ENCODE results near the gene FASTK. TPM values are rescaled to one million over a fixed set of nuclear protein-coding genes. Genes with fewer than 3 reads are reported as not detected.

Gene FASTK, protein sequence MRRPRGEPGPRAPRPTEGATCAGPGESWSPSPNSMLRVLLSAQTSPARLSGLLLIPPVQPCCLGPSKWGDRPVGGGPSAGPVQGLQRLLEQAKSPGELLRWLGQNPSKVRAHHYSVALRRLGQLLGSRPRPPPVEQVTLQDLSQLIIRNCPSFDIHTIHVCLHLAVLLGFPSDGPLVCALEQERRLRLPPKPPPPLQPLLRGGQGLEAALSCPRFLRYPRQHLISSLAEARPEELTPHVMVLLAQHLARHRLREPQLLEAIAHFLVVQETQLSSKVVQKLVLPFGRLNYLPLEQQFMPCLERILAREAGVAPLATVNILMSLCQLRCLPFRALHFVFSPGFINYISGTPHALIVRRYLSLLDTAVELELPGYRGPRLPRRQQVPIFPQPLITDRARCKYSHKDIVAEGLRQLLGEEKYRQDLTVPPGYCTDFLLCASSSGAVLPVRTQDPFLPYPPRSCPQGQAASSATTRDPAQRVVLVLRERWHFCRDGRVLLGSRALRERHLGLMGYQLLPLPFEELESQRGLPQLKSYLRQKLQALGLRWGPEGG
- 93.0 and 94.2 TPM in 2 replicates for total RNA-seq (2014; rRNA removed; shearing (Covaris generic))

DNA sequence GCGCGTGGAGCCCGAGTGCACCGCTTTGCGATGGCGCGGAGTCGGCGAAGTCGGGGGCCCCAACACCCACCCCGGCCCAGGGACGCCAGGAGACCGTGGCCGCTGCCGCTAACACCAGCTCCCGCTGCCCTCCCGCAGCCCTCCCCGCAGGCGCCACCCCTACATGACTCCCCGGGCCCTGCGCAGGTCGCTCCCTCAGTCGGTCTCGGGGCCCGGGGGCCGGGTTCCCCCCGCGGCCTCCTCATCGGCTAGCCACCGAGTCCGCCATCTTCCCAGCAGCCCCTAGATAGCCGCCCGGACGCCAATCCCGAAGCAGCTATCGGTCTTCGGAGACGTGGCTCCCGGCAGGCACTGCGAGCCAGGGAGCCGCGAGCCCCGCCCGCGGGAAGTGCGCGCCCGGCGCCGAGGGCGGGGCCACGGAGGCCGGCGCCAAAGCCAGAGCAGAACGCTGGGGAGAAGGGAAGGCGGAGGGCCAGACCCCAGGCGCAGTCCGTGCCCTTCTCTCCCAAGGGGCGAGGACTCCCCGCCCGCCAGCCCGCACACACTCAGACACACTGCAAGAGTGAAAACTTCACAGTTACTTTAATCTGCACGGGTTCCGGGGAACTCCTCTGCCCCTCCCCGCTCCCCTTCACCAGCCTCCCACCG is at the start of gene FASTK:
TSS of gene FASTK (minus strand) at position 288 of the 648 bp plus-strand sequence. CDS start at position 245, 43 bp downstream.

DNA sequence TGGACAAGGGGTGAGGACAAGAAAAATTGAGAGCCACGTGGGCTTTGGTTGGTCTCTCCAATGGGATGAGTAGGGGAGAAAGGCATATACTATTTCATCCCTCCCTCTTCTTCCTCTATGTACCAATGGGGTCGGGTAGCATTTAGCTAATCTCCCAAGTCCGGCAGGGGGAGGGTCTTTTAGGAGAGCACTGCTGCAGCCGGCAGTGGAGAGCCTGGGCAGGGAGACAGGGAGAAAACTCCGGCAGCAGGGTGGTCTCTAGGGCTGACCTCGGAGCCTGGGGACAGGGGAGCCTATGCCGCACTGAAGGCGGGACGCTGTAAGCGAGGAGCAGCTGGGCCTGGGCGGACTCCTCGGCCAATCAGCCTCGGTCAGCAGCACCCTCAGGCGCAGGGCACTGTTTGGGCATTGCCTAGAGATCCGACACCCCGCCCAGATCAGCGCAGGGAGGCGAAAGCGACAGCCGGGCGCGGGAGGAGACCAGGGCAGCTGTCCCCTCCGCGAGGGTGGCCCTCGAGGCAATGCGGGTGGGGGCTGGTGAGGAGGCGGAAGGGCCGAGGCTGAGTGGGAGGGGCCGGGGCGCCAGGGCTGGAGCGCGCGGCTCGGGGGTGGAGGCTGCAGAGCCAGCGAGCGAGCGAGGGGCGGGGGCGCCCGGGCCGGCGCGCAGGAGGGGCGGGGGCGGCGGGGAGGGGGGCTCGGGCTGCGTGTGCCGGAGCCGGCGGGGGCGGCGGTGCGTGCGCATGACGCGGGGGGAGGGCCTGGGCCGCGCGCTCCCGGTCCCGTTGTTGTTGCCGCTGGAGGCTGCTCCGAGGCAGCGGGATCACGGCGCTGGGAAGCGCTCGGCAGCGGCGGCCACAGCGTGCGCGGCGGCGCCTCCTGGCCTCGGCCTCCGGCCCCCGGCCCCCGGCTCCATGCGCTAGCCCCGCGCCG is 5.3 kb upstream of the FASTK start, which contains the start of gene AGAP3:
TSS of gene AGAP3 (plus strand) at position 785 of the 930 bp plus-strand sequence. CDS start 267 bp downstream, outside the sequence.

DNA sequence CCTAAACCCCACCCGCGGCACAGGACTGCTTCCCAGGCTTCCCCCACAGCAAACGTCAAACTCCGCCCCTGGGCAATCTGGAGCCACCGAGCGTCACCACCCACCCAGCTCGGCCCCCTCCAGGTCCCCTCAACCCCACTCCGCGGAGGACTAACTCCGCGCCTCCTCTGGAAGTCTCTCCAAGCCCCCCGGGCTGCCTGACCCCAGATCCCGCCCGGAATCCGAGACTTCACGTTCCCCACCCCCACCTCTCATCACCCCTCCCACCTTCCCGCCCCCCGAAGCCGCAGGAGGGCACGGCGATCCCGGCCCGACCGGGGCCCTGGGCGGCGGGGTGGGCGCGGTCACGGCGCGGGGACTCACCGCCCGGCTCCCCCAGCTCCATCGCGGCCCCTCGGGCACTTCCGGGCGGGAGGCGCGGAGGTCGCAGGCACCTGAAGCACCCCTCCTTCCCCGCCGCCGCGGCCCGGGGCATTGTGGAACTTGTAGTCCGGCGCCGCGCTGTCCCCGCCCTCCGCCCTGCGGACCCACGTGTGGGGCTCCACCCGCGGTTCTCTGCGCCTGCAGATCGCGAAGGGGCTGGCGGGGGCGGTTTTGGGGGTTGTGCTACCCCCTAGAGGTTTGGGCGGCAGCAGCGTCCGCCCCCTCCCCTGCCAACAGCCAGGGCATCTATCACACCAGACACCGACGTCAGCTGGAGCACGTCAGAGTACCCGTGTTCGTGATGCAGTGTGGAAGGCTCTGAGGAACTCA is 2.6 kb upstream of the FASTK start, which contains the start of gene TMUB1:
TSS of gene TMUB1 (minus strand) at position 423 of the 753 bp plus-strand sequence. CDS start 930 bp downstream, outside the sequence.

DNA sequence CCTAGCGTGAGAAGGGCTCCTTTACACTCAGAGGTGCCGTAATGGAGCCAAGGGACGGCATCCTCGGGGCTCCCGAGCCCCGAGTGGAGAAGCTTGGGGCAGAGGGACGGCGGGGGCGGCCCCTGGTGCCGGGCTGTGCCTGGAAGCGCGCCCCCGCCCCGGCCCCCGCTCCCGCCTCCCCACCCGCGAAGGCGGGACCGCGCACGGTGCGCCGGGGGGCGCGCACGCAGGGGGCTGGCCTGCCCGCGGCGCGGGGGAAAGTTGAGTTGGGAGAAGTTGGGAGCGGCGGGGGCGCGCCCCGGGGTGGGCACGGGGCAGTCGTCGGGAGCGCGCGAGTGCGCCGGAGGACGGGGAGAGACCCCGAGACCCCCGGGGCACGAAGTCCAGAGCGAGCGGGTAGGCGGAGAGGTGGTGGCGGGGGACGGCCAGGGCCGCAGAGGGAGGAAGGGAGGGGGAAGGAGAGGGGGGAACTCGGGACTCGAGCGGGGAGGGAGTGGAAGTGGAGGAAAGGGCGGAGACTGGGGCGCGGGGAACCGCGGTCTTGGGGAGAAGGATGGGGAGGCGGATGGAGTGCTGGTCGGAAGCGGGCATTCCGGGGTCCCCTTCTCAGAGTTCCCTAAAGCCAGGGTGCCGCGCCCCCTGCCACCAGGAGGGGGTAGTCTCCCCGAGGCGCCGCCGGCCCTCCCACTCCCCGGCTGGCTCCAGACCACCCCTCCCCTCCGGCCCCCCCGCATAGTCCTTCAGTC is 21.1 kb downstream of the FASTK start, which contains the start of gene SLC4A2:
TSS of gene SLC4A2 (plus strand) at position 223 of the 746 bp plus-strand sequence. CDS start 2,399 bp downstream, outside the sequence.

DNA sequence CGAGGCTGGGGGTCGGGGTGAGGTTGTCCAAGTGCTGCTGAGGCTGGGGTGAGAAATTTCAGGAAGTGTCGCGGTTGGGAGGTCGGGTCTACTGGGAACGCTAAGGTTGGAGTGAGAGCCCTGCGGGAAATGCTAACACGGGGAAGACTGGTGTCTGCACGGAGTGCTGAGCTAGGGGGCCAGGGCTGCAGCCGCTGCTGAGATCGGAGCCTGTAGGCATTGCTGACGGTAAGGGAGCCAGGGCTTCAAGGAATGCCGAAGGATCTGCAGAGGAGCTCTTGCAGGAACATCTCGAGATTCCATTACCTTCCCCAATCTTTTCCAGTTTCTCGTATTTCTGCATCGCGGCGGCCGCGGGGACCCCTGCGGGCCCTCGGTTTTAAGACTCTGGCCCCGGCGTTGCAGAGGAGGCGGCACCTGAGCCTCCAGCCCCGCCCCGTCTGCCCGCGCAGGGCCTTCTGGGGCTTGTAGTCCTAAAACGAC is 23.1 kb downstream of the FASTK start, which contains the start of gene CDK5:
TSS of gene CDK5 (minus strand) at position 392 of the 483 bp plus-strand sequence. CDS start at position 343, 49 bp downstream.

DNA sequence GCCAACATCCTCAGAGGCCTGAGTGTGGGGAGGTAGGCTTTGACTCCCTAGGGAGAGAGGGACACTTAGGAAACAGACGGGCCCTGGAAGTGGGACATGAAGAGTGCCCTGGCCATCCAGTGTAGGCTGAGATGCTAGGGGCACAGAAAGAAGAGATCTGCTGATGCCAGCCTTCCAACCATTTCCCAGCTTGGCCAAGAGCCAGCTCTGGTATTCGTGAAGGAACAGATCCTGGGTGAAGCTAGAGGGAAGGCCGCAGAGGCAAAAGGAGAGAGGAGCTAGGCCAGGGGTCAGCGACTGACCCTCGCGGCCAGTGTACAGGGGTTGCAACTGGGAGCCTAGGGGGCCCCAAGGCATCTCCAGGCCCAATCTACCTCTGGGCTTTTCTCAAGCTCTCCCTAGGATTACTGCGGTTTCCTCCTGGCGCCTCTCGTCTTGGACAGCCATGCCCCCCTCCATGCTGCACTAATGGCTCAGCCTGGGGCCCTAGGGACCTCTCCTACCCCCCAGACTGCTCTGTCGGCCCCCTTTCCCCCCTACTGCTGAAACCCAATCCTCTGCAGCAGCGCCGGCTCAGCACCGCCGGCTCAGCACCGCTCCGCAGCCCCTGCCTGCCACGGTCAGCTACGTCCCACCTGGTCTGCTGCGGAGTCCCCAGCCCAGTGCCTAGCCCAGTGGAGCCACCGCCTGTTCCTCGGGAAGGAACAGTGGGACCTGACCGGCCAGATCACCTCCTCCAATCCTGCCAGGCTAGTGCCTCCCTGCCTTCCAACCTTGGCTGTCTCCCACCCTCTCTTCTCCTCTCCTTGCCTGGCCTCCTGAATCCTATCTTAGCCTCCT is 32.4 kb downstream of the FASTK start, which contains the start of gene ASIC3:
TSS of gene ASIC3 (plus strand) at position 556 of the 840 bp plus-strand sequence. CDS start 355 bp downstream, outside the sequence.

DNA sequence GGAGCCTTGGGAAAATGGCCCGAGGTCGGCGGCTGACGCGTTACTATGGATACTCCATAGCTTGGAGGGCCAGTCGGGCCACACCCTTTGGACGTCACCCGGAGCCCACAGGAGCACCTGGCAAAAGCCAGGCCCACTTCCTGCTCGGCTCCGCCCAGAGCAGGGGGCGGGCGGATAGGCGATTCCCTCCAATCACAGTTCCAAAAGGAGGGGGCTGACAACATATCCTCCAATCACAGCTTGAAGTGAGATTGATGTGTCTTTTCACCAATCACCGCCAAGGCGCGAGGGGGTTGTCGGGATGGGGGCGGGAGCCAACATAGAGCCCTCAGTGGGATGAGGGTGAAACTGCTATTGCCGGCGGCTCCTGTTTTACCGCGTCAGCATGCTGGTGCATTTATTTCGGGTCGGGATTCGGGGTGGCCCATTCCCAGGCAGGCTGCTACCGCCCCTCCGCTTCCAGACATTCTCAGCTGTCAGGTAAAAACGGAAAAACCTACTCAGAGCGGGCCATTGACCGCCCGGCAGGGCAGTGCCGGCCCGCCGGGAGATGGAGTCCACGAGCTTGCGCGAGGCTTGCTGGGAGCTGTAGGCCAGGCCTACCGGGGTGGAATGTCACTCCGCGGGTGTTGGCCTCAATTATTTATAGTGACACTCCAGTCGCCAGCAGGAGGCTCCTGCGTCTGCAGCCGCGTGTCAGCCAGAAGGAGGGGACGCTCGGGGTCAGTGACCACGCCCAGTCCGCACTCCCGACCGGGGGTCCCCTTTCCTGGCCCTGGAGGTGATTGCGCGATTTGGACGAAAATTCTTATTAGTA is 52.3 kb downstream of the FASTK start, which contains the start of gene ABCB8:
TSS of gene ABCB8 (plus strand) at position 320 of the 817 bp plus-strand sequence. CDS start at position 386, 66 bp downstream.

Other genes with a start within 250 kb of the FASTK start
- gene AOC1, start 228.3 kb downstream of the FASTK start, total RNA-seq (2014; rRNA removed; shearing (Covaris generic)), result 0.08 TPM in 1 of 2 replicates, not detected in the other
- not detected in 2 replicates for gene KCNH2, start 102.5 kb downstream of the FASTK start, total RNA-seq (2014; rRNA removed; shearing (Covaris generic))
- gene NOS3, start 89.8 kb downstream of the FASTK start, total RNA-seq (2014; rRNA removed; shearing (Covaris generic)), result not detected in 2 replicates
- gene ATG9B, start 56.3 kb downstream of the FASTK start, total RNA-seq (2014; rRNA removed; shearing (Covaris generic)), result not detected in 2 replicates
- gene ABCB8, start 52.4 kb downstream of the FASTK start, total RNA-seq (2014; rRNA removed; shearing (Covaris generic)), result 29.2 and 37.3 TPM in 2 replicates
- gene ASIC3, start 32.3 kb downstream of the FASTK start, total RNA-seq (2014; rRNA removed; shearing (Covaris generic)), result 0.74 and 3.7 TPM in 2 replicates
- gene CDK5, start 22.9 kb downstream of the FASTK start, total RNA-seq (2014; rRNA removed; shearing (Covaris generic)), result 44.8 and 50.0 TPM in 2 replicates
- gene SLC4A2, start 21.2 kb downstream of the FASTK start, total RNA-seq (2014; rRNA removed; shearing (Covaris generic)), result 193 and 293 TPM in 2 replicates
- 48.4 and 64.1 TPM in 2 replicates for gene TMUB1, start 2.7 kb upstream of the FASTK start, total RNA-seq (2014; rRNA removed; shearing (Covaris generic))
- gene AGAP3, start 5.7 kb upstream of the FASTK start, total RNA-seq (2014; rRNA removed; shearing (Covaris generic)), result 58.4 and 63.6 TPM in 2 replicates
- gene GBX1, start 86.9 kb upstream of the FASTK start, total RNA-seq (2014; rRNA removed; shearing (Covaris generic)), result not detected in 2 replicates
- gene ASB10, start 106.4 kb upstream of the FASTK start, total RNA-seq (2014; rRNA removed; shearing (Covaris generic)), result not detected in 2 replicates
- not detected in 2 replicates for gene H2BK1, start 129.7 kb upstream of the FASTK start, total RNA-seq (2014; rRNA removed; shearing (Covaris generic))
- gene ABCF2, start 146.4 kb upstream of the FASTK start, total RNA-seq (2014; rRNA removed; shearing (Covaris generic)), result 57.4 and 67.6 TPM in 2 replicates
- gene CHPF2, start 151.7 kb upstream of the FASTK start, total RNA-seq (2014; rRNA removed; shearing (Covaris generic)), result 40.2 and 43.6 TPM in 2 replicates
- 15.9 and 16.9 TPM in 2 replicates for gene SMARCD3, start 167.9 kb upstream of the FASTK start, total RNA-seq (2014; rRNA removed; shearing (Covaris generic))